Nephron progenitor cell (in vitro differentiated cells): ENCODE data around the gene GPR139.

Experiments used
- DNase-seq: peaks from one replicate; pipeline ENCODE4 v3.0.0; 2021
- H3K27ac Mint-ChIP-seq: 2 replicates; pipeline ENCODE4 v1.8.0; 2021; ENCODE audit warnings: mild to moderate bottlenecking, moderate library complexity, mixed read lengths
- H3K27me3 Mint-ChIP-seq: 2 replicates; pipeline ENCODE4 v1.8.0; 2021; ENCODE audit warnings: mild to moderate bottlenecking, low read depth, mixed read lengths; ENCODE audit not compliant: poor library complexity
- H3K36me3 Mint-ChIP-seq: 2 replicates; pipeline ENCODE4 v1.8.0; 2021; ENCODE audit warnings: low read depth, mixed read lengths
- H3K4me1 Mint-ChIP-seq: 2 replicates; pipeline ENCODE4 v1.8.0; 2021; ENCODE audit warnings: mixed read lengths
- H3K4me3 Mint-ChIP-seq: 2 replicates; pipeline ENCODE4 v1.8.0; 2021; ENCODE audit warnings: mild to moderate bottlenecking, moderate library complexity, mixed read lengths
- H3K9me3 Mint-ChIP-seq: 2 replicates; pipeline ENCODE4 v1.8.0; 2021; ENCODE audit warnings: mild to moderate bottlenecking, moderate library complexity, mixed read lengths
- TF ChIP-seq, protein P1 (sequence below): fragments of 200-600 bp; sonication (generic); IDR thresholded peaks from 2 replicates; pipeline ENCODE4 v1.5.0; 2021; ENCODE audit warnings: antibody characterized with exemption

Gene GPR139

DNA sequence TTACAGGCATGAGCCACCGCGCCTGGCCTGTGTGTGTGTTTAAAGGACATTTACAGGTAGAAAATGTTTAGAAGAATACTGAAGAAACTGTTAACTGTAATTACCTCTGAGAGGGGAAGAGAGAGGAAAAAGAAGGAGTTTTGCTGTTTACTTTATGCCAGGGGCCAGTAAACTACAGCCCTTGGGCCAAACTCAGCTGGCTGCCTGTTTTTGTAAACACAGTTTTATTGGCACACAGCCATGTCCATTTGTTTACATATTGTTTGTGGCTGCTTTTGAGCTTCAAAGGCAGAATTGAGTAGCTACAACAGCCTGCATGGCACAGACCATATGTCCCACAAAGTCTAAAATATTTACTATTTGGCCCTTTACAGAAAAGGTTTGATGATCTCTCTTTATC lies 76.4 kb downstream of the GPR139 start:
- Mint-ChIP-seq H3K4me3 (no peak overlapping the region), H3K36me3 (no peaks in the 10 kb centered on the region), H3K9me3 (no peaks in the 10 kb centered on the region), H3K4me1 (peaks cover 7% of the 10 kb centered on the region), H3K27me3 (peaks cover 3% of the 10 kb centered on the region), H3K27ac (peak overlapping the region; percentile 88)
- DNase-seq, result no peak
- TF ChIP-seq, protein P1, sequence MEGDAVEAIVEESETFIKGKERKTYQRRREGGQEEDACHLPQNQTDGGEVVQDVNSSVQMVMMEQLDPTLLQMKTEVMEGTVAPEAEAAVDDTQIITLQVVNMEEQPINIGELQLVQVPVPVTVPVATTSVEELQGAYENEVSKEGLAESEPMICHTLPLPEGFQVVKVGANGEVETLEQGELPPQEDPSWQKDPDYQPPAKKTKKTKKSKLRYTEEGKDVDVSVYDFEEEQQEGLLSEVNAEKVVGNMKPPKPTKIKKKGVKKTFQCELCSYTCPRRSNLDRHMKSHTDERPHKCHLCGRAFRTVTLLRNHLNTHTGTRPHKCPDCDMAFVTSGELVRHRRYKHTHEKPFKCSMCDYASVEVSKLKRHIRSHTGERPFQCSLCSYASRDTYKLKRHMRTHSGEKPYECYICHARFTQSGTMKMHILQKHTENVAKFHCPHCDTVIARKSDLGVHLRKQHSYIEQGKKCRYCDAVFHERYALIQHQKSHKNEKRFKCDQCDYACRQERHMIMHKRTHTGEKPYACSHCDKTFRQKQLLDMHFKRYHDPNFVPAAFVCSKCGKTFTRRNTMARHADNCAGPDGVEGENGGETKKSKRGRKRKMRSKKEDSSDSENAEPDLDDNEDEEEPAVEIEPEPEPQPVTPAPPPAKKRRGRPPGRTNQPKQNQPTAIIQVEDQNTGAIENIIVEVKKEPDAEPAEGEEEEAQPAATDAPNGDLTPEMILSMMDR, result no peak

DNA sequence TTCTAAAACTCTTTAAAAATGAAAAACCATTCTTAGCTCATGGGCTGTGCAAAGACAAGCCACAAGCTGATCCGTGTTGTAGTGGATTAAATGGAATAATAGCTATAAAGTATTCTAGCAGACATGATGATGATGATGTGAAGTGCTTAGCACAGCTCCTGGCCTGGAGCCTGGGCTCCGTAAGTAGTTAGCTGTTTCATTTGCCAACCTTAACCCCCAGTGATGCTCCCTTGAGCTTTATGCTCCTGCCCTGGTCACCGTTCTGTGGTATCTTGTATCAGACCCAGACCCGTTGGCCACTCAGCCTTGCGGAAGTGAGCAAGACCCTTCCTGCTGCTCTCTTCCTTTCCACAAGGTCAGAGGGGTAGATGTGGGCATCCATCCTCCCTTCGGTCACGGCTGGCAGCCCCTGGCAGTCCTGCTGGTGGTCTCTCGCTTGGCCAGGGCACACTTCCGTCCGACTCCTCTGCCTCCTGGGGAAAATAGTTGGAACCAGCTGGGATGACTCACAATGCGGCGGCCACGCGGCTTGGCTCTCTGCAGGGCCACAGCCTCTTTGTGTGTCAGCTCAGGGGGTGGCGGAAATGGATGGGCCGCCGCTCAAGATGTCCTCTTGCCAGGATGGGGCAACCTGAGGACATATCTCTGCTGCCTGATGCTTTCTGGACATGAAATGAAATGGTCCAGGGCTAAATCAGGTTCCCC lies 79.1 kb downstream of the GPR139 start:
- Mint-ChIP-seq H3K36me3 (no peaks in the 10 kb centered on the region), H3K27ac (no peak overlapping the region), H3K4me1 (peaks cover 17% of the 10 kb centered on the region), H3K4me3 (no peak overlapping the region), H3K9me3 (no peaks in the 10 kb centered on the region), H3K27me3 (peaks cover 7% of the 10 kb centered on the region)
- TF ChIP-seq, protein P1, result no peak
- no peak for DNase-seq

DNA sequence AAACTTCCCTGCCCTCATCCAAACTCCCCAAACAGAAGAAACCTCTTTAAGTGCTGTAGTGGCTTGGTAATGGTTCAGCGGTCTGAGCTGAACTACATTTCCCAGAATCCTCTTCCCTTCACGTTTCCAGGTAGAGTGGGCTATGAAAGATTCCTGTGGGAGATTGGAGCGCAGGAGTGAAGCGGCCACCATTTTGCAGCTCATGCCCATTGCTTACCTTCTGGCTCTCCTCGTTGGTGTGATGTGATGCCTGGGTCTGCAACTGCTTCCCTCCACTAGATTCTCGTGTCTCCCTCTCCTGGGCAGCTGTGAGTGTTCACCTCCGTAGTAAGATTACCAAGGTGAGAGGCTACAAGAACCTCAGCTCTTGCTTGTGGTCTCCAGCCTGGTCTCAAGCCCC lies 82.1 kb downstream of the GPR139 start:
- H3K36me3 Mint-ChIP-seq, result no peaks in the 10 kb centered on the region
- peaks cover 20% of the 10 kb centered on the region for H3K4me1 Mint-ChIP-seq
- H3K27ac Mint-ChIP-seq, result no peak overlapping the region
- DNase-seq, result no peak
- TF ChIP-seq, protein P1, result no peak
- no peak overlapping the region for H3K4me3 Mint-ChIP-seq
- H3K27me3 Mint-ChIP-seq, result peaks cover 10% of the 10 kb centered on the region
- no peaks in the 10 kb centered on the region for H3K9me3 Mint-ChIP-seq

DNA sequence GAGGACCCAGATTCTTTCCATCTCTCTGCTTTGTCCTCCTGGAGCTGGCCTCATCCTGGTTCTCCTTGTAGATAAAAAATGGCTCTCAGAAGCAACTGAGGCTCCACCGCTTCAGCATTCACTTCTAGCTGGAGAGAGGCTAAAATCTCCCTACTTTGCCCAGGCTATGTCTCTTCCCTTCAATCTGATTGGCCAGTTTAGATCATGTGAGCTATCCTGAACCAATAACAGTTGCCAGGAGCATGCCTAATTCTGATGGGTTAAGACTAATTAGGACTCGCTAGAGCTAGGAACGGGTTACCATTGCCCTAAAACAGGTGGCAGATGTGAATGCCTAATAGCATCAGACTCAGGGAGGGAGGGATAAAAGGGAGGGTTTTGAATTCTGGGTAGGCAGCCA lies 89.6 kb downstream of the GPR139 start:
- Mint-ChIP-seq H3K27me3 (peaks cover 5% of the 10 kb centered on the region), H3K9me3 (no peaks in the 10 kb centered on the region), H3K4me3 (no peak overlapping the region), H3K36me3 (no peaks in the 10 kb centered on the region), H3K4me1 (peaks cover 5% of the 10 kb centered on the region), H3K27ac (no peak overlapping the region)
- no peak for DNase-seq
- TF ChIP-seq, protein P1, result no peak
